BLaER1 (cell line): Measurements from ENCODE around the gene NFIA.

ENCODE experiments used
- H3K27ac ChIP-seq: shearing (Covaris generic); formaldehyde crosslinking; 2 replicates; pipeline ENCODE4 v1.8.1; 2022
- H3K27me3 ChIP-seq: shearing (Covaris generic); formaldehyde crosslinking; 2 replicates; pipeline ENCODE4 v1.8.1; 2022
- H3K36me3 ChIP-seq: shearing (Covaris generic); formaldehyde crosslinking; 2 replicates; pipeline ENCODE4 v1.8.1; 2022
- H3K4me1 ChIP-seq: shearing (Covaris generic); formaldehyde crosslinking; 2 replicates; pipeline ENCODE4 v1.8.1; 2022
- H3K4me2 ChIP-seq: shearing (Covaris generic); formaldehyde crosslinking; 2 replicates; pipeline ENCODE4 v1.8.1; 2022
- H3K4me3 ChIP-seq: shearing (Covaris generic); formaldehyde crosslinking; 2 replicates; pipeline ENCODE4 v1.8.1; 2022
- H3K9ac ChIP-seq: shearing (Covaris generic); formaldehyde crosslinking; 2 replicates; pipeline ENCODE4 v1.8.1; 2022
- H3K9me3 ChIP-seq: shearing (Covaris generic); formaldehyde crosslinking; 2 replicates; pipeline ENCODE4 v1.8.1; 2022
- H4K20me1 ChIP-seq: shearing (Covaris generic); formaldehyde crosslinking; 2 replicates; pipeline ENCODE4 v1.8.1; 2022
- Cebpa-rat ChIP-seq: shearing (Covaris generic); IDR thresholded peaks from 2 replicates; pipeline ENCODE4 v1.8.1; 2022

The NFIA gene

DNA sequence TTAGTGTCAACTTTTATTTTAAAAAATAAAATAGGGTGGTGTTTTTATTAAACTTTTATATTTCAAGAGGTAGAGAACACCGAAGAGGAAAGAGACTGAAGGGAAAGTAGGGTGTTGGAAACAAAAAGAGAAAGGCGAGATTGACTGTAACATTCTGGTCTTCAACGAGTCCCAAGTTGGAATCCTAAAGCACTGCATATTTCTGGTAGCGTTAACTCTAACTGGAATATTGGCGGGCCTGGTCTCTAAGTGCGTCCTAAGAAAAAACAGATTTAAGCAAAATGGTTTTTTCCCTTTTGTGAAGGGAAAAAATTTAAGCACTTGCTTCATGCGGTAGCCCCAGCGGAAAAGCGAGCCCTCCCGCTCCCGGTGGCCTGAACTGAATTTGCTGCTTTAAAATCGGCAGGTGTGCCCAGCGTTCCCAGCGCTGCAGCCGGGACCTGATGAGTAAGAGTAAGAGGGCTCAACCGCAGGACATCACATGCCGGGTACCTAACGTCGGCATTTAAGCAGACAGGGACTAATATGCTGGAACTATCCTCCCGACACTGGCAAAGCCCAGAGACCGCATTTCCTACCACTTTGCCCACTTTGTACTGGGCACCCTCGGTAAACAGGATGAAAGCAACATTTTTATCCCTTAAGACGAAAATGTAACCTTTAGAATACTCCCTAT, 30.5 kb upstream of the NFIA start:
- no peak overlapping the region for H3K9ac ChIP-seq

DNA sequence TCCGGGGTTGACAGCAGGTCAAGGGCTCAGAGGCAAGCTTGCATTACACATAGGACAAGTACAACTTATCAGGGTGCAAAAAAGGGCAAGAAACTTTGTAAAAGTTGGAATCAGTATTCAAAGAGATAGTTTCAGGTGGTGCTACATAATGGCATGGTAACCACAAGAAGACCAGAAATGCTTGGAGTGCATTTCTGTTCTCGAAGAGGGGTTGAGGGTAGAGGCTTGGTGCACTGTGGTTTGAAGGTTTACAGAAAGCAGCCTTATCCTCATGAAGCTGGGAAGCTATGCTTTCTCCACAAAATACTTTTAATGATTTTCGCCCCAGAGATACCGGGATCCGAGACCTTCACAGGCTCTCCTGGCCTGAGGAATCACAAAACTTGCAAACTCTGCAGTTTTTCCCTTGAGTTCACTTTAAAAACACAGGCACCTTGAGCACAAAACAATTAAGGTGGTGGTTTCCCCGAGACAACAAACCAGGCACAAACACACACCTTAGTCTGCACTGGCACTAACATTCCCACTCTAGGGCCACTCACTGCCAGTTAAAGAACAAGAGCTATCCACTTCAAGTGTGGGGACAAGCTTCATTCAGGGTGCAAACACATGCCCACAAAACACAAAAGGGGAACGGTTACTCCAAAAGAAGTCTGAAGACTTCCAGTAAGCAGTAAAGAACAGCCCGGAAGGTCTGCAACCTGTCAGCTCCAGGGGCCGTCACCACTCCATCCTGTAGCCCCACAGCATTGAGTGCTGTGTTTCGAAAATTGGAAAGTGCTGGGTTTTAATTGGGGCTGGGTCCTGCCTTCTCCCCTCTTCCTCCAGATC, 29.8 kb upstream of the NFIA start:
- Histone ChIP-seq H3K36me3 (no peaks in the 10 kb centered on the region), H3K4me2 (no peak overlapping the region), H3K4me3 (no peak overlapping the region), H3K4me1 (peaks cover 22% of the 10 kb centered on the region), H3K9ac (no peak overlapping the region), H3K9me3 (no peaks in the 10 kb centered on the region; the same call in 1 of the 2 replicates), H3K27me3 (peaks cover 85% of the 10 kb centered on the region), H3K27ac (no peak overlapping the region), H4K20me1 (peaks cover 73% of the 10 kb centered on the region)
- TF ChIP-seq Cebpa-rat: no peak

More for the DNA sequence above, 30.5 kb upstream of the NFIA start:
- no peak for TF ChIP-seq Cebpa-rat
- Histone ChIP-seq H3K27ac (no peak overlapping the region), H4K20me1 (peaks cover 66% of the 10 kb centered on the region), H3K9me3 (no peaks in the 10 kb centered on the region), H3K4me2 (no peak overlapping the region), H3K4me1 (peaks cover 22% of the 10 kb centered on the region), H3K36me3 (no peaks in the 10 kb centered on the region), H3K27me3 (peaks cover 78% of the 10 kb centered on the region), H3K4me3 (no peak overlapping the region)

- Histone ChIP-seq H4K20me1 (peaks cover 80% of the 10 kb centered on the region), H3K4me1 (peaks cover 22% of the 10 kb centered on the region), H3K4me2 (peak overlapping the region; percentile 57), H3K36me3 (no peaks in the 10 kb centered on the region), H3K4me3 (peak overlapping the region; percentile 19; the same call in 1 of the 2 replicates), H3K9me3 (no peaks in the 10 kb centered on the region; the same call in 1 of the 2 replicates), H3K27me3 (peaks cover 92% of the 10 kb centered on the region), H3K27ac (no peak overlapping the region), H3K9ac (no peak overlapping the region)
- no peak for TF ChIP-seq Cebpa-rat
Measured at GRCh38 chr1:61053226-61053711, 29.1 kb upstream of the NFIA start.

DNA sequence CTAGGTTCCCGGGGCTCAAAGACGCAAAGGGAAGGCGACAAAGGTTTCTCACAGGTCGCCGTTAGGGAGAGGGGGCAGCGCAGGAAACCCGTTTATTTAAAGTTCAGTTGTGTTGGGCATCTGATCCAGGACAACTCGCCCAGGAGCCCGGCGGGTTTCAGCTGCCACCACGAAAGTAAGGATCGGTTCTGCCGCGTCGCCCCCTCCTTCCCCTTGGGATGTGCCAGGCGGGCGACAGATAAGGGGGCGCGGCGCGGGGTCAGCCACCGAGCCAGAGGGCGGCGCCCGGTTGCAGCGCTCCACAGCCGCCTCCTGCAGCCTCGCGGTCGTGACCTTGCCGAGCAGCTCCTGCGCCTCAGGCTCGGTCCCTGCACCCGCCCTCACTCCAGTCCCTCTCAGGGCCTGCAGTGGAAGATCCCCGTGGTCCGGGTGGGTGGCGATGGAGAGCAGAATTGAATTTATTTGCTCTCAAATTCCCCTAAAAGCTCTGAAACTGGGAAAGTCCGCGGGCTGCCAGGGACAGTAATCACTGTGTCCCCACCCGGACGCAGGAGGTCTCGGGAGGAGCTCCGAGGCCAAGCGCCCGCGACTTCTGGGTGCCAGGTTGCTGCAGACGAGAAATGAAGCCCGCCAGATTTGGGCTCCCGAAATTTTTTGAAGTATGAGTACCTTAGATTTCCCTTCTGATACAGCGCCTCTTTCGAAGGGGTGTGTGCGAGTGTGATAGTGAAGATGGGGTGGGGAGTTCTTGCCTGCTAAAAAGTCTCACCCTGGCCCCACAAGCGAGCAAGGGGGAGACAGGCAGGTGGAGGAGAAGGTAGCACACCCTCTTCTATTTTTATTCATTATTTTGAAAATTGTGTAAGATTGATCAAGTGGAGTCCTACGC, 28.4 kb upstream of the NFIA start:
- peak overlapping the region; percentile 57 for H3K4me2 ChIP-seq
- peak overlapping the region; percentile 19; the same call in 1 of the 2 replicates for H3K4me3 ChIP-seq
- H3K9ac ChIP-seq: no peak overlapping the region
- H3K27me3 ChIP-seq: peaks cover 99% of the 10 kb centered on the region
- H3K4me1 ChIP-seq: peaks cover 22% of the 10 kb centered on the region
- no peaks in the 10 kb centered on the region for H3K36me3 ChIP-seq
- no peak for TF ChIP-seq Cebpa-rat
- no peaks in the 10 kb centered on the region; the same call in 1 of the 2 replicates for H3K9me3 ChIP-seq
- peaks cover 84% of the 10 kb centered on the region for H4K20me1 ChIP-seq
- H3K27ac ChIP-seq: no peak overlapping the region

DNA sequence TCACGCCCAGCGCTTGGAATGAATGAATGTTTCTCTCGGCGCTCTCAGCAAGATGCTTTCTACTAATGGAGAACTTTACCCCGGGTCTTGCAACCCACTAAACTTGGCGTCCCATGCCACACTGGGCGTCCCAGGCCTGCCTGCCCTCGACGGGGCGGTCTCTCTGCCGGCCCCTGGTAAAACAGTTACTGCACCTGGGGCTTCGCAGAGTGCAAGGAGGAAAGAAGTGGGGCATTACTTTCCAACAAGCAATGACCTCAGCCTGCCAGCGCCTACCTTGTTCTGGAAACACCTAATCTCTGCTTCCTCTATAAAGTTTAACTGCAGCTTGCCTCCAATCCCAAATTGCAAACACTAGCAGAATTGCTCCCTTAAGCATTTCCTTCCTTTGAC, 27.8 kb upstream of the NFIA start:
- Histone ChIP-seq H3K36me3 (no peaks in the 10 kb centered on the region), H3K9ac (no peak overlapping the region)

GRCh38 chr1:61055110-61055614, 27.2 kb upstream of the NFIA start:
- TF ChIP-seq Cebpa-rat: no peak
- Histone ChIP-seq H3K4me3 (no peak overlapping the region), H3K4me2 (no peak overlapping the region)

More for the DNA sequence above, 27.8 kb upstream of the NFIA start:
- Histone ChIP-seq H3K27ac (no peak overlapping the region), H3K27me3 (peaks cover 100% of the 10 kb centered on the region), H3K4me2 (no peak overlapping the region), H3K9me3 (no peaks in the 10 kb centered on the region; the same call in 1 of the 2 replicates), H4K20me1 (peaks cover 84% of the 10 kb centered on the region), H3K4me1 (peaks cover 16% of the 10 kb centered on the region), H3K4me3 (no peak overlapping the region)
- no peak for TF ChIP-seq Cebpa-rat

GRCh38 chr1:61056196-61056572, 26.2 kb upstream of the NFIA start:
- H3K4me3 ChIP-seq: no peak overlapping the region

More at GRCh38 chr1:61055110-61055614, 27.2 kb upstream of the NFIA start:
- no peak overlapping the region for H3K27ac ChIP-seq
- H3K9ac ChIP-seq: no peak overlapping the region
- peaks cover 84% of the 10 kb centered on the region for H4K20me1 ChIP-seq
- H3K27me3 ChIP-seq: peaks cover 98% of the 10 kb centered on the region
- H3K36me3 ChIP-seq: no peaks in the 10 kb centered on the region
- H3K9me3 ChIP-seq: no peaks in the 10 kb centered on the region; the same call in 1 of the 2 replicates
- H3K4me1 ChIP-seq: peaks cover 14% of the 10 kb centered on the region

DNA sequence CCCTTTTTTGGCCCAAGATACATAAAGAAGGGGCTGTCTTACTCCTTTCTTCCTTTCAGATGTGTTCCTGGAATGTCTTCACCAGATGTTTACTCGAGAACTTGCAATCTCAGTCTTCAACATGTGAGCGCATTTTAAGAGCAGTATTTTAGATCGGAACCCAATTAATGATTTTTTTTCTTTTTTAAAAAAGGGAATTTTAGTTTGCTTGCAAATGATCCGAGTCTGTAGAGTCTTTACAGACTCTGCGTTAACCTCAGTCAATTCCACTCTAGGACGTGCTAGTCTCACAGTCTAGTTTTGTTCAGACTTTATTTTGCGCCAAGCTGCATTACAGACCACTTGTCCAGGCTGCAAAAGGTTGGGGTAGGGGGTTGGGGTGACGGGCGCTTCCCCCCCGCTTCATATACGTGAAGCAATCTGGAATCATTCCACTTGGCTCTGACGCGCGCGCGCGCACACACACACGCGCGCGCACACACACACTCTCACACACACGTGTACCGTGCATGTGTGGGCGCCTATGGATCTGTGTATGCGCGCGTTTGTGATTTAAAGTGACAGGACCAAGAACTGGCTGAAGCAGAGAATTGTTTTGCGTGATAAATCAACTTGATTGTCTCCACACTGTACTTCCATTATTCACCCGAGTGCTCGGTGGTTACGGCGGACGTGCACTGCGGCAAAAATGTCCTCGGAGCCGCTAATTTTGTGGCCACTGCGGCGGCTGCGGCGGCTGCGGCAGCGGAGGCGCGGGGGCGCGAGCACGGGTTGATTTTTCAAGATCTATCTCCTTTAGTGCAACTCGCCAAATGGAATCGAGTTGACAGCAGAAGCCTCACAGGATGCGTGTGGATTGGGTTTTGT, 25.6 kb upstream of the NFIA start:
- no peak for TF ChIP-seq Cebpa-rat
- 0 out of 2 replicates have a peak overlapping the region, but pooled peaks have one; percentile 16 for H3K4me2 ChIP-seq
- no peaks in the 10 kb centered on the region; the same call in 1 of the 2 replicates for H3K9me3 ChIP-seq
- H3K4me1 ChIP-seq: peaks cover 9% of the 10 kb centered on the region
- no peak overlapping the region for H3K9ac ChIP-seq
- H3K4me3 ChIP-seq: no peak overlapping the region
- peaks cover 69% of the 10 kb centered on the region for H4K20me1 ChIP-seq
- peaks cover 81% of the 10 kb centered on the region for H3K27me3 ChIP-seq
- H3K36me3 ChIP-seq: no peaks in the 10 kb centered on the region
- no peak overlapping the region for H3K27ac ChIP-seq

More at GRCh38 chr1:61056196-61056572, 26.2 kb upstream of the NFIA start:
- Histone ChIP-seq H4K20me1 (peaks cover 75% of the 10 kb centered on the region), H3K4me1 (peaks cover 9% of the 10 kb centered on the region), H3K9me3 (no peaks in the 10 kb centered on the region; the same call in 1 of the 2 replicates), H3K27me3 (peaks cover 88% of the 10 kb centered on the region), H3K36me3 (no peaks in the 10 kb centered on the region), H3K4me2 (no peak overlapping the region), H3K9ac (no peak overlapping the region), H3K27ac (no peak overlapping the region)
- TF ChIP-seq Cebpa-rat: no peak
